DMS153 (cell line): ENCODE results near the gene KIF3B.
"Not testable (repeated sequence)": the region's sequence is repeated elsewhere in the genome, so short reads cannot be mapped to it uniquely, and the experiment has no call there.

Experiments used
- DNase-seq: peaks from one replicate; lab custom pipeline; 2025; lab: John Stamatoyannopoulos, UW

Gene KIF3B

GRCh38 chr20:32248043-32248442 lies 29.4 kb upstream of the KIF3B start:
- DNase-seq: no peak

GRCh38 chr20:32249030-32249738 lies 28.3 kb upstream of the KIF3B start:
- no peak for DNase-seq

GRCh38 chr20:32251470-32251869 lies 26.0 kb upstream of the KIF3B start:
- DNase-seq: no peak

DNA sequence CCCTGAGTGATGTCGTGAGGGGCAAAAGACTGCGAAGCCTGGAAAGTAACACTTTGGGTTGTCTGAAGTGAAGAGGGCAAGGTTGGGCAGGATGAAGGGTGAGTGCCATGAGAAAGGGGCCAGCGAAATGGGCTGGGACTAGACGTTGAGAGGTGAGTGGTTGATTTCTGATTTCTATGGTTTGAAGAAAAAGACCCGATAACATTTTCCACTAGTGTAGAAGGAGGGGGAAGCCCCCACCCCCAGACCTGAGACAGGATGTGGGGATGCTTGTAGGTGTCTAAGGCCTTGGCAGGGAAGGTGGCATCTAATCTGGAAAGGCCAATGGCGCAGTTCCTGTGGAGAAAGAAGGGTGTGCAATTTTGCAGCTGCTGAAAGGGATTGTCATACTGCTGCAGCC lies 25.3 kb upstream of the KIF3B start:
- no peak for DNase-seq

- DNase-seq: not testable (repeated sequence)
Measured at GRCh38 chr20:32260973-32261372, 16.5 kb upstream of the KIF3B start.

DNA sequence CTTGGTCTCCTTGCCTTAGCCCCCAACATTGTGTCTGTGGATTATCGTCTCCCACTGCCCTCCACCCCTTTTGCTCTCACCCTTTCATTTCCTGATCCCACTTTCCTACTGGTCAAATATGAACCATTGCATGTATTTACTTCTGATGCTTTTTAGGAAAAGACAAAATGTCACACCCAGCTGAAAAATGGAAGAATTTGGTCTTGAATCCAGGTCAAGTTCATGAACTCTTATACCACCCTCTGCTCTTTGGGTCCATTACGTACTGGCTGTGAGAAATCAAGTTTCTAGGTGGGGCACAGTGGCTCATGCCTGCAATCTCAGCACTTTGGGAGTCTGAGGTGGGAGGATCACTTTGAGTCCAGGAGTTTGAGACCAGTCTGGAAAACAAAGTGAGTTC lies 15.8 kb upstream of the KIF3B start:
- DNase-seq: no peak

DNA sequence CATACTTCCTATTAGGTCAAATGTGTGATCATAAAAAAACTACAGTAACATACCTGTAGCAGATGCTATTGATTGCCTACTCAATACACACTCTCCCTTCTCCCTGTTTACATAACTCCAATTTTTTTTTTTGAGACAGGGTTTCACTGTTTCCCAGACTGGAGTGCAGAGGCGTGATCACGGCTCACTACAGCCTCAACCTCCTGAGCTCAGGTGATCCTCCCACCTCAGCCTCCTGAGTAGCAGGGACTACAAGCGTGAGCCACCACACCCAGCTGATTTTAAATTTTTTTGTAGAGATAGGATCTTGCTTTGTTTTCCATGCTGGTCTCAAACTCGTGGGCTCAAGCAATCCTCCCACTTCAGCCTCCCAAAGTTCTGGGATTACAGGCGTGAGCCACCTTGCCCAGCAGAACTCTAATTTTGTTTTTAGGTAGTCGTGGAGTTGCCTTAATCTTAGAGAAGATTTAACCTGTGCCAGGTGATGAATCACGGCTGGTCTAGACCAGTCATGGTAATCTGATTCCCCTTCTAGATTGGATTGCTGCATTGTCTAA lies 14.0 kb upstream of the KIF3B start:
- no peak for DNase-seq

GRCh38 chr20:32271620-32272019 lies 5.8 kb upstream of the KIF3B start:
- DNase-seq: no peak

- no peak for DNase-seq
Measured at GRCh38 chr20:32274359-32274758, 3.1 kb upstream of the KIF3B start.

DNA sequence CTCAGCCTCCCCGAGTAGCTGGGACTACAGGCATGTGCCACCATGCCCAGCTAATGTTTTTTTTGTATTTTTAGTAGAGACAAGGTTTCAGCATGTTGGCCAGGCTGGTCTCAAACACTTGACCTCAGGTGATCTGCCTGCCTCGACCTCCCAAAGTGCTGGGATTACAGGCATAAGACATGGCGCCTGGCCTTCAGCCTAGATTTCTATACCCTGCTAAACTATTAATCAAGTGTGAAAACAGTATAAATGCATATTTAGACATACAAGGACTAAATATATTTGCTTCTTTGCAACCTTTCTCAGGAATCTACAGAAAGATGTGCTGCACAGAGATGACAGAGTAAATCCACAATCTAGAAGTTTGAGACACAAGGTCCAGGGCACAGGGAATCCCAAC lies 2.3 kb upstream of the KIF3B start:
- not testable (repeated sequence) for DNase-seq

GRCh38 chr20:32278199-32278643 lies 770 bp downstream of the KIF3B start:
- no peak for DNase-seq

DNA sequence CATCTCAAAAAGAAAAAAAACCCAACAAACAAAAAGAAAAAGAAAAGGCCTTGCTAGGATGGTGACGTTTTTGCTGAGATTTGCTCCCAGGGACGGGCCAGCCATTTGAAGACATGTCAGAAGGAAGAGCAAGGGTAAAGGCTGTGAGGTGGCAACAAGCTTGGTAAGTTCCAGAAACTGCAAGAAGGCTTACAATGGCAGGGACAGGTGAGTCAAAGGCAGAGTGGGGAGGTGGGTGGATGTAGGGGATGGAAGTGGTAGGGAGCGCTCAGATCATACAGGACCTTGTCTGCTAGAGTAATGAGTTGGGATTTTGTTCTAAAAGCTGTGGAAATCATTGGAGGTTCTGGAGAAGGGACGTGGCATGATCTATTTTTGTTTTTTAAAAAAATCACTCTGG lies 4.3 kb downstream of the KIF3B start:
- no peak for DNase-seq

GRCh38 chr20:32282461-32282860 lies 5.0 kb downstream of the KIF3B start:
- peak; percentile 78 for DNase-seq

- no peak for DNase-seq
Measured at GRCh38 chr20:32285082-32285620, 7.7 kb downstream of the KIF3B start.

DNA sequence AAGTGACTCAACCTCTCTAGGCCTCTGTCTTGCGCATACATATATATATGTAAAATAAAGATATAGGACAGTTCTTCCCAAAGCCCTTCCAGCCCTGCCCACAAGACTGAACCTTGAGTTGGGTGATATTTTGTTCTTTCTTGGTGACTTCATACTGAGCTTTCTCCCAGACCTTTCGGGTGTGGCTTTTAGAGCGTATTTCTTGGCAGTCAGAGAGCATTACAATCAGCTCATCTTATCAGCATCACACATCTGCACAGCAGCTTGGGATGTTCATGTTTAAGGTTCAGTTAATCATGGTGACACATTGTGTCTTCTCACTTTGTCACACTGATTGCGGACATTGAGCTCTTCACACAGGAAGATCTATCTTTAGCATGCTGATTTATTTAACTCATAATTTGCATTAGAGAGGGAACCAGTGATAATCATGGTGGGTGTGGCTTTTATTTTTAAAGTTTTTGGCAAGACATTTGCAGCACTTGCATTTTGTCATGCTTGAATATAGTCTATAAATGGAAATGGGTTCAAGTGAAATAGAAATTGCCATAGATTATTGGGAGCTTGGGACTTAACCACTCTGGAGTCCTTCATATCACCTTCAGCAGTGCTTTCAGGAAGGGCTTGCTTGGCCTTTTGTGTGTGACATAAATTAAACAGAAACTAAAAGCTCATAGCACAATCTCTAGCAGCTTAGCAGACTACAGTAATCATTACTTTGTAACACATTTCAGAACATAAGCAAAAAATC lies 8.3 kb downstream of the KIF3B start:
- no peak for DNase-seq

GRCh38 chr20:32287231-32287638 lies 9.8 kb downstream of the KIF3B start:
- no peak for DNase-seq

DNA sequence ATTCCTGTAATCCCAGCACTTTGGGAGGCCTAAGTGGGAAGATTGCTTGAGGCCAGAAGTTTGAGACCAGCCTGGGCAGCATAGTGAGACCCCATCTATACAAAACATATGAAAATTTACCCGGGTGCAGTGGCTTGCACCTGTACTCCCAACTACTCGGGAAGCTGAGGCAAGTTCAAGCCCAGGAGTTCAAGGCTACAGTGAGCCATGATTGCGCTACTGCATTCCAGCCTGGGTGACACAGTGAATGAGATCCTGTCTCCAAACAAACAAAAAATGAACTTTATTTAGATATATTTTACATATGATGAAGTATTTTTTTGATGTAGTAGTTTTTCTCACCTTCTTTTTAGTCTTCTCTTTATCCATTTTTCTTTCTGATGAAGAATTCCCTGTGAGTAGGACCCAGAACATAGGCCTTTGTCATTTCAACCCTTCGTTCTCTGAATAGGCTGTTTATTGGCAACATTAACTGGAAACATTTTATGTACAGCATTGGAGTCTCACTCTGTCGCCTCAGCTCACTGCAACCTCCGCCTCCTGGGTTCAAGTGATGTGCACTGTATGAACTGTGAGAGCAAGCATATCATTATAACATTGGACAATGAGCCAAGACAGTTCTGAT lies 10.9 kb downstream of the KIF3B start:
- DNase-seq: no peak

GRCh38 chr20:32289299-32289660 lies 11.8 kb downstream of the KIF3B start:
- DNase-seq: not testable (repeated sequence)

GRCh38 chr20:32289661-32290431 lies 12.4 kb downstream of the KIF3B start:
- DNase-seq: no peak

DNA sequence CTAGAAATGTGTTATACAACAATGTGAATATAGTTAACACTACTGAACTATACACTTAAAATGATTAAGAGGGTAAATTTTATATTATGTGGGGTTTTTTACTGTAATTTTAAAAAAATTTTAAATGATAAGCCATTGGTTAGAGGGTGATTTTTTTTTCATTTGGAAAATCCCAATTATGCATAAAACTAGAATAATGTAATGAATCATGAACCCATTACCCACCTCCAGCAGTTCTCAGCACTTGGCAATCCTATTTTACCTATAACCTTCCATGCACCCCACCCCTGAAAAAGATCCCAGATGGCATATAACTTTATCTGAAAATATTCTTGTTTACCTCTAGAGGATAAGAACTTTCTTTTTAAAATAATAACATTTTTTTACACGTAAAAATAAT lies 13.7 kb downstream of the KIF3B start:
- DNase-seq: no peak

DNA sequence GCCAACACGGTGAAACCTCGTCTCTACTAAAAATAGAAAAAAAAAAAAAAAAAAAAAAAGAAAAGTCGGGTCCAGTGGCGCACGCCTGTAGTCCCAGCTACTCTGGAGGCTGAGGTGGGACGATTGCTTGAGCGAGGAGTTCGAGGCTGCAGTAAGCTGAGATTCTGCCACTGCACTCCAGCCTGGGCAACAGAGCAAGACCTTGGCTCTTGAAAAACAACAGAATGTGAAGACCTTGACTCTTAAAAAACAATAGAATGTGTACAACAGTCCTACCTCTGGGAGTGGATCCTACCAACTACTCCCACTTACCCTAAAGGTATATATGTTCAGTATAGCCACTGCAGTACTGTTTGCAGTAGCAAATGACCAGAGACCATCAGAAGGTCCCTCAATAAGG lies 15.1 kb downstream of the KIF3B start:
- no peak for DNase-seq

DNA sequence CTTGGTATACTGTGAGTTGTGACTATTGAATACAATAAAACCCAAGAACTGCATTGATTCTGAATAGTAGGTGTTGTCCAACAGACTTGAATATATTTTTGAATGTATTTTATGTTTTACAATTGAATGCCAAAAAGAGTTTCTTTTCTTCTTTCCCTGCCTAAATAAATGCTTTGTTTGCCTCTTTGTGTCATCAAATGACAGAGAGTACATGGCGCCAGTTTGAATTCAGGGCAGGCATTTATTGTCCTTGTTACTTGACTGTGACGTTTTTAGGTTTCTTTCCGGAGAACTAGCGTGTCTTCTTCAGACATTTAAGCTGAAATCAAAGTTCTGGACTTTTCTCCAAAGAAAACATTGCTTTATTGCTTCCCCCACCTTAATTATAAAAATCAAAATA lies 16.6 kb downstream of the KIF3B start:
- DNase-seq: no peak
